PC-3 (cell line): ENCODE measurements around the gene CDKL4.

ENCODE experiments used
- CTCF ChIP-seq: fragments of 300-600 bp; sonication (generic); conservative IDR thresholded peaks from 2 replicates; pipeline ENCODE4 v1.5.1; 2017; ENCODE audit warnings: antibody characterized with exemption, low read depth, mild to moderate bottlenecking, low read length
- EZH2 ChIP-seq: fragments of 300-600 bp; sonication (generic); IDR thresholded peaks from one replicate; pipeline ENCODE4 v1.6.1; 2017; ENCODE audit warnings: antibody characterized with exemption, mild to moderate bottlenecking, low read length; ENCODE audit not compliant: unreplicated experiment
- EZH2phosphoT487 ChIP-seq: fragments of 300-600 bp; sonication (generic); IDR thresholded peaks from 2 replicates; pipeline ENCODE4 v1.6.1; 2018; ENCODE audit warnings: mild to moderate bottlenecking, antibody characterized with exemption, low read length, borderline replicate concordance

GRCh38 chr2:39171621-39172020 lies 72.1 kb downstream of the CDKL4 start:
- TF ChIP-seq EZH2 = no peak
- no peak for TF ChIP-seq CTCF
- no peak for TF ChIP-seq EZH2phosphoT487
